ENCODE measurements around the gene POLR2C.

Gene POLR2C

GRCh38 chr16:57516773-57517172 lies 54.3 kb downstream of the POLR2C start:
- TF ChIP-seq CTCF (conservative IDR thresholded peaks at IDR 0.05; ENCODE audit: low read length) = no peak
- no peak overlapping the region for H3K4me3 ChIP-seq (ENCODE audit: low read length)
- DNase-seq (ENCODE audit: low read depth) = no peak

GRCh38 chr16:57517397-57518367 lies 55.2 kb downstream of the POLR2C start:
- no peak for TF ChIP-seq CTCF (conservative IDR thresholded peaks at IDR 0.05; ENCODE audit: low read length)
- H3K4me3 ChIP-seq (ENCODE audit: low read length) = no peak overlapping the region
- no peak for DNase-seq (ENCODE audit: low read depth)

GRCh38 chr16:57518520-57518919 lies 56.0 kb downstream of the POLR2C start:
- TF ChIP-seq CTCF (conservative IDR thresholded peaks at IDR 0.05; ENCODE audit: low read length) = no peak
- DNase-seq (ENCODE audit: low read depth) = no peak
- H3K4me3 ChIP-seq (ENCODE audit: low read length) = no peak overlapping the region

GRCh38 chr16:57518922-57519321 lies 56.4 kb downstream of the POLR2C start:
- H3K4me3 ChIP-seq (ENCODE audit: low read length) = no peak overlapping the region
- DNase-seq (ENCODE audit: low read depth) = no peak
- TF ChIP-seq CTCF (conservative IDR thresholded peaks at IDR 0.05; ENCODE audit: low read length) = no peak

- peak; percentile 99 for TF ChIP-seq CTCF (conservative IDR thresholded peaks at IDR 0.05; ENCODE audit: low read length)
- DNase-seq (ENCODE audit: low read depth) = peak; percentile 47
- no peak overlapping the region for H3K4me3 ChIP-seq (ENCODE audit: low read length)
Observed at GRCh38 chr16:57519796-57520360, 57.4 kb downstream of the POLR2C start.
